ENCODE data around the gene ANKRD6.

ANKRD6 gene

GRCh38 chr6:89518352-89519055 lies 85.6 kb downstream of the ANKRD6 start:
- DNase-seq: no peak

- DNase-seq: no peak
These were observed 87.8 kb downstream of the ANKRD6 start for GRCh38 chr6:89520736-89521135.

GRCh38 chr6:89522778-89523177 lies 89.8 kb downstream of the ANKRD6 start:
- no peak for DNase-seq

GRCh38 chr6:89525786-89526562 lies 93.0 kb downstream of the ANKRD6 start:
- no peak for DNase-seq

- DNase-seq: no peak
These were observed 93.6 kb downstream of the ANKRD6 start for GRCh38 chr6:89526563-89526869.

GRCh38 chr6:89527634-89528033 lies 94.7 kb downstream of the ANKRD6 start:
- no peak for DNase-seq

GRCh38 chr6:89528866-89529265 lies 95.9 kb downstream of the ANKRD6 start:
- no peak for DNase-seq

GRCh38 chr6:89530982-89531381 lies 98.0 kb downstream of the ANKRD6 start:
- DNase-seq: no peak

- no peak for DNase-seq
These were observed 103.3 kb downstream of the ANKRD6 start for GRCh38 chr6:89536231-89536630.

- DNase-seq: no peak
These were observed 106.8 kb downstream of the ANKRD6 start for GRCh38 chr6:89539779-89540178.

GRCh38 chr6:89542081-89542857 lies 109.3 kb downstream of the ANKRD6 start:
- DNase-seq: no peak

- DNase-seq: no peak
These were observed 109.9 kb downstream of the ANKRD6 start for GRCh38 chr6:89542866-89543265.

- DNase-seq: no peak
These were observed 114.3 kb downstream of the ANKRD6 start for GRCh38 chr6:89547281-89547680.

- no peak for DNase-seq
These were observed 120.5 kb downstream of the ANKRD6 start for GRCh38 chr6:89553431-89553830.

- no peak for DNase-seq
These were observed 121.2 kb downstream of the ANKRD6 start for GRCh38 chr6:89554106-89554505.

- no peak for DNase-seq
These were observed 122.1 kb downstream of the ANKRD6 start for GRCh38 chr6:89555031-89555430.

GRCh38 chr6:89555806-89556205 lies 122.9 kb downstream of the ANKRD6 start:
- no peak for DNase-seq

- no peak for DNase-seq
These were observed 126.5 kb downstream of the ANKRD6 start for GRCh38 chr6:89559487-89559886.

- DNase-seq: no peak
These were observed 129.4 kb downstream of the ANKRD6 start for GRCh38 chr6:89562093-89562973.

- no peak for DNase-seq
These were observed 130.9 kb downstream of the ANKRD6 start for GRCh38 chr6:89563866-89564265.

GRCh38 chr6:89564752-89565427 lies 131.9 kb downstream of the ANKRD6 start:
- no peak for DNase-seq
